Mucosa of gallbladder (tissue), 1 donor: ENCODE measurements around the gene ARSG. TPM values are rescaled to one million over a fixed set of nuclear protein-coding genes. Genes with fewer than 3 reads are reported as not detected.
A peak's percentile ranks its signal among the peaks of the same experiment; 100 is the strongest.
"Not testable (repeated sequence)": the region's sequence is repeated elsewhere in the genome, so short reads cannot be mapped to it uniquely, and the experiment has no call there.

ENCODE experiments used
- DNase-seq: peaks from one replicate; pipeline ENCODE4 v3.0.0-alpha.2; 2020; ENCODE audit warnings: low spot score
- total RNA-seq: library from RNA; stranded (reverse); gene quantifications from one replicate; pipeline ENCODE4 v1.2.1, GENCODE V29; 2021
- donor health status: DM: no; HTN: no; CAD: no.

ARSG gene
- 2.0 TPM for total RNA-seq

GRCh38 chr17:68290955-68291835 is at the start of gene ARSG, which contains the start of gene SLC16A6:
TSS of gene ARSG (plus strand) at chr17:68291495. CDS start at chr17:68307494, 15,999 bp downstream.
TSS of gene SLC16A6 (minus strand) at chr17:68291127. CDS start at chr17:68278320, 12,807 bp downstream.
- peak; percentile 57 for DNase-seq

GRCh38 chr17:68246271-68247028 is 44.8 kb upstream of the ARSG start:
- no peak for DNase-seq

DNA sequence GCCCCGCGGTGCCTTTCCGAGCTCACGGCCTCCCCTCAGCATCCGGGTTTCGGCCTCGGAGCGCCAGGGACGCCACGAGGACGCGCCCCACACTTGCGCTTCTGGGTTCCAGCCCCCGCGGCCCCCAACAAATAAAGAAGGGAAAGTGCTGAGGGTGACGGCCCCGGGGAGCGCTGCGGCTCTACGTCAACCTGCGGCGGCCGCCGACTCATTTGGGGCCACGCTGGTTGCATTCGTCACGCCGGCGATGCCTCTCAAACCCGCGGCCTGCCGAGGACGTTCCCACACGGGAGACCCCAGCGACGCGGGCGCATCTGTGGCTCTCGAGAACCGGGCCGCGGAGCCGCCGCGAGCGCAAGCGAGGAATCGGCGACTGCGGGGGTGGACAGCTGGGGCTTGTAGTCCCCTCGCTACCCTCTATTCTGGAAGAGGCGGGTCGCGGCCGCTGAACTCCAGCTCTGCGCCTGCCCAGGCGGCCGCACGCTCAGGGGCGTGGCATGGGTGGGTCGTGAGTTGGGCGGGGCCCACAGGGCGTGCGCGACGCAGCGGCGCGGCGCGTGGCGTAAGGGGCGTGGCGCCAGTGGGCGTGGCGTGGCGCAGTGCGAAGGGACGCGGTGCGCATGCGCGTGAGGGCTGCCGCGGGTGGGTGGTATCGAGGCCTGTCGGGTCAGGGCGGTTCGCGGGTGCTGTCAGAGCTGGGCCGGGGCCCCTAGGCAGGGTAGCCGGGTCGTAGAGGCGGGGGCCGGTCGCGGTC is 43.7 kb upstream of the ARSG start, which contains the start of gene AMZ2:
Gene AMZ2 (plus strand): TSS at position 599 of the 754 bp plus-strand sequence. CDS start 2,145 bp downstream, outside the sequence.
- DNase-seq: peak; percentile 95

GRCh38 chr17:68248199-68248825 is 43.0 kb upstream of the ARSG start:
- peak; percentile 59 for DNase-seq

GRCh38 chr17:68248891-68249290 is 42.4 kb upstream of the ARSG start:
- no peak for DNase-seq

- DNase-seq: no peak
Observed at GRCh38 chr17:68249354-68249765, 41.9 kb upstream of the ARSG start.

- not testable (repeated sequence) for DNase-seq
Observed at GRCh38 chr17:68253426-68253825, 37.9 kb upstream of the ARSG start.

DNA sequence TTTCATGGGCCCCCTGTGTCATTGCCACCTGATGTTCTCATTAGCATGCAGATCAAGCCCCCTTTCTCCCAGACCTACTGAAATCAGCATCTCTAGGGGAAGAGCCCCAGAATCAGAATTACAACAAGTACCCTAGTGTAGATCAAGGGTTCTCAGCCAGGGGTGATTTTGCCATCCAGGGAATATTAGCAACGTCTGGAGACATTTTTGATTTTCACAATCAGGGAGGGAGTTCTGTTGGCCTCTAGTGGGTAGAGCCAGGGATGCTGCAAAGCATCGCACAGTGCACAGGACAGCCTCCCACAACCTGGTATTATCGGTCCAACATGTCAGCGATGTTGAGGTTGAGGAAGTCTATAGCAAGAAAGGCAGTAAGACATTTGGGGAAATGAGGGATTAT is 36.1 kb upstream of the ARSG start:
- no peak for DNase-seq

DNA sequence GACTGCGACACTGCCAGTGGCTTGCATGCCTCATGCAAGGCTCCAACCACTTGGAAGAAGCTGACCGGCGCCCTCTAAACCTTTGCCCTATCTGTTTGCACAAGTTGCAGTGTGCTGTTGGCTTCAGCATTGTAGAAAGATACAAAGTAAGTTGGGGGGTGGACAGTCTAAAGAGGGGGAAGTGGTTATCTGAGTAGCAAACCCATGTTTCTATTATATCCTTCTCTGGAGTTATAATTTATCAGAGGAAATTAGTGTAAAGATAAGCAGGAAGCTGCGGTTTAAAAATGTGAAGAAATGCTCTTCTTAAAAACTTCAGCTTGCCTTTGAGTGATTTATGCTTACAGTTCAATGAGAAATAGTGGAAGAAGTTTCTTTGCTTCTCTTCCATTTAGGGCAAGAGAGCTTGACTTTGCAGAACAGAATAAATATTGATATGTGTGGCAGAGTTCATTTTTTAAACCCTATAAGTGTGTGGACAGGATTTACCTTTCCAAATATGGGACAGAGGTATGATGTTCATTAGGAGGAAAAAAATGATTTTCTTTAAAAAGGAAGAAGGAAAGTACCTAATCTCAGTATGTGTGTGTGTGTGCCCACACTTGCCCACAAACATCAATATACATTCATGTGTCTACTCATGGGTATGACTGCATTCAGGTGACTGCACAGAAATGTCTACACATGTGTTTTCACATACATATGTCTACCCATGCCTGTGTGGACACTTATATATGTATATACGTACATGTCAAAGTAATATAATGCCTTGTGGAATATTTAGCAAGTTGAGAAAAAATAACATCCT is 35.4 kb upstream of the ARSG start:
- DNase-seq: no peak

GRCh38 chr17:68256701-68257100 is 34.6 kb upstream of the ARSG start:
- DNase-seq: not testable (repeated sequence)

DNA sequence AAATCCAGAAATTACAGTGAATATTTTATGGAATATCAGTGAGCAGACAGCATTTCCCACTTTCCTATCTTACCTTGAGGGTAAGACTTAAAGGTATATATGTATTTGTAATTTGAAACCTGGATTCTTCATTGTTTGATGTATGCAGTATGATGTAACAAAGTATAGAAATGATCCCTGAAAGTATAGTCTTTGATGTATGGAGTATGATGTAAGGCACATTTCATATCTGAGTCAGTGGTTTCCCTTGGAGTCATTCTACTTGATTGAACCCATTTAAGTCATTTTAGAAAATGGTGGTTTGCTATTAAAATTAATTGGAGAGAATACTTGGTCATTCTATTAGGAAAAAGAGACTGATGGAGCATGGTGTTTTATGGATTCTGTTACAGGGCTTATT is 33.4 kb upstream of the ARSG start:
- DNase-seq: no peak

DNA sequence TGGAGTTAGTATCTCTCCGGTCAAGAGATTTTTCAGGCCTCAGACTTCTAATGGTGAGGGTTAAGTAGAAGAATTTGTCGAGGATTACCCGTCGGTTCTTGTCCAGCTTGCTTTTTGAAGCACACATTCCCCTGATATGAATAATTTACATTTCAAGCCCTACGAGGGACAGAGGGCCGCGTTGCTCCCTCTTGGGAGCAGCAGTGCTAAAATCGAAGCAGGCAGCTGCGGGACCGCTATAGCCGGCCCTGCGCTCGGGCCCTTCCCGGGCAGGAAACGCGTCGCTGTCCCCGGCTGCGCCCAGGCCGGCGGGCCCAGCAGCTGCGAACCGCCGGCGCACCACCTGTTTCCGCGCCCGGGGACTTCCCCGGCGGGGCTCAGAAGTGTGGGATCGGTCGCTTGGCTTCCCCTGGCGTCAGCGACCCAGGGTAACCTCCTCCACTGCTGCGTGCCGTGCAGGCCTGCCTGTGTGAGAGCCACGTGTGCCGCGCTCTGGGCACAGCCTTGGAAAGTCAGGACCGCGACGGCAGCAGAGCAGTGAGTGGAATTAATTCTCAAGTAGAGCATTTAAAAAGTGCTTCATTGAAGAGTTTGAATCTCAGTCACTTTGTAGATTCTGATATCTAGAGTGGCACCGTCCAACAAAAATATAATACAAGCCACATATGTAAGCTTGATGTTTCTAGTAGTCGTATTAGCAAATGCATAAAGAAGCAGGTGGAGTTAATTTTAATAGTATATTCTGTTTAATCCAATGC is 32.2 kb upstream of the ARSG start:
- DNase-seq: not testable (repeated sequence)

GRCh38 chr17:68259648-68259951 is 31.7 kb upstream of the ARSG start:
- DNase-seq: not testable (repeated sequence)

DNA sequence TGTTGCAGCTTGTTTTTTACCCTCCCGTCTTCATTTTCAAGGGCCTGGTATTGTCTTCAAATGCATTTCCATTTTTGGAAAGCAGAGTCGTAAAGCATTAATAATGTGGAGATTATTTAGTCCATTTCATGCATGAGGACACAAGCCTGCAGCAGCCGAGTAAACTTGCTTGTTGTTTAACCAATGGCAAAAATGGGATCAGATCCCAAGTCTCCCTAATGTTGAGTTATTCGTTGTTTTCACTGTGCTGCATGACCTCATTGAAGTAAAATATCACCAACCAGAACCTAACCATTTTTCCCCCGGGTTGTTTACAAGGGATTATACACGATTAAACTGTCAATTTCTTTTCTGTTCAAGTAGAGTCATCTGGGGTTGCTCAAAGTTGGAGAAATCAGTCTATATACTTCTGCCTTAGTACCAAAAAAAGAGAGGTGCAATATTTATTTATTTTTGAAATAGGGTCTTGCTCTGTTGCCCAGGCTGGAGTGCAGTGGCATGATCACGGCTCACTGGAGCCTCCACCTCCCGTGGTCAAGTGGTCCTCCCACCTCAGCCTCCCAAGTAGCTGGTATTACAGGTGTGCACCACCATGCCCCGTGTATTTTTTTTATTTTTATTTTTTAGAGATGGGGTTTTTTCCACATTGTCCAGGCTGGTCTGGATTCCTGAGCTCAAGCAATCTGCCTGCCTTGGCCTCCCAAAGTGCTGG is 31.1 kb upstream of the ARSG start:
- DNase-seq: no peak

- DNase-seq: not testable (repeated sequence)
Observed at GRCh38 chr17:68262467-68262866, 28.8 kb upstream of the ARSG start.

- DNase-seq: peak; percentile 44
Observed at GRCh38 chr17:68263101-68263681, 28.1 kb upstream of the ARSG start.

DNA sequence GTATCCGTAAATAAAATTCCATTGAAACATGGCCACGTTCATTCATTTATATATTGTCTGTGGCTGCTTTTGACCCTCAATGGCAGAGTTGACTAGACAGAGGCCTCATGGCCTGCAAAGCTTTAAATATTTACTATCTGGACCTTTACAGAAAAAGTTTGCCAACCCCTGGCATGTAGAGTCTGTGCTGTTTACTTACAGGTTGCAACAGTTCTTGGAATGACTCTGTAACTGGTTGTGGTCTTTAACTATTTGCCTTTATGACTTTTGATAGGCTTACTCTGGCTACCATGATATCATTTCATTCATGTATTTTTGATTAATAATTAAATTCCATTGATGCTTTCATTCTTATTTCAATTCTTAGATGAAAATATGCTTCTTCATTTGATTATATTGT is 25.5 kb upstream of the ARSG start:
- DNase-seq: not testable (repeated sequence)

GRCh38 chr17:68273722-68274121 is 17.6 kb upstream of the ARSG start:
- no peak for DNase-seq

DNA sequence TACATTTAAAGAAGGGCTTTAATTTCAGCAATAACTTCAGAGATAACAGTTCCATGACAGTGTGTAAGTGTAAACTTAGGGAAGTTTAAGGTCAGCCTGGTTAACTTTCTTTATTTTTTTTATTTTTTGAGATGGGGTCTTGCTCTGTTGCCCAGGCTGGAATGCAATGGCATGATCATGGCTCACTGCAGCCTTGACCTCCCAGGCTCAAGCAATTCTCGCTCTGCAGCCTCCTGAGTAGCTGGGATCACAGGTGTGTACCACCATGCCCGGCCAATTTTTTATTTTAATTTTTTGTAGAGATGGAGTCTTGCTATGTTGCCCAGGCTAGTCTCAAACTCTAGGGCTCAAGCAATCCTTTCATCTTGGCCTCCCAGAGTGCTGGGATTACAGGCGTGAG is 15.0 kb upstream of the ARSG start:
- DNase-seq: not testable (repeated sequence)
